ENCODE measurements around the gene HLA-DPB1. TPM values are rescaled to one million over a fixed set of nuclear protein-coding genes. Genes with fewer than 3 reads are reported as not detected.
"Not testable (repeated sequence)": the region's sequence is repeated elsewhere in the genome, so short reads cannot be mapped to it uniquely, and the experiment has no call there.

The HLA-DPB1 gene
- total RNA-seq, 1 experiment from 2014 or later: 9.2 TPM

- Histone ChIP-seq H3K36me3 (no peaks in the 10 kb centered on the region), H3K9me3 (no peaks in the 10 kb centered on the region), H3K4me3 (peak overlapping the region; percentile 19), H3K27me3 (0 out of 2 replicates have a peak, but pooled peaks cover 6% of the 10 kb centered on the region)
- DNase-seq: no peak
Observed at GRCh38 chr6:33081098-33081824, 5.5 kb downstream of the HLA-DPB1 start.

GRCh38 chr6:33082702-33083101, 6.9 kb downstream of the HLA-DPB1 start:
- peak; percentile 54 for DNase-seq
- Histone ChIP-seq H3K4me3 (no peak overlapping the region), H3K36me3 (no peaks in the 10 kb centered on the region), H3K27me3 (0 out of 2 replicates have a peak, but pooled peaks cover 6% of the 10 kb centered on the region), H3K9me3 (no peaks in the 10 kb centered on the region)

GRCh38 chr6:33085627-33086026, 9.8 kb downstream of the HLA-DPB1 start:
- H3K9me3 ChIP-seq: no peaks in the 10 kb centered on the region
- H3K27me3 ChIP-seq: 0 out of 2 replicates have a peak, but pooled peaks cover 1% of the 10 kb centered on the region
- H3K4me3 ChIP-seq: no peak overlapping the region
- no peaks in the 10 kb centered on the region for H3K36me3 ChIP-seq
- no peak for DNase-seq

- Histone ChIP-seq H3K36me3 (no peaks in the 10 kb centered on the region), H3K4me3 (no peak overlapping the region), H3K27me3 (0 out of 2 replicates have a peak, but pooled peaks cover 5% of the 10 kb centered on the region), H3K9me3 (no peaks in the 10 kb centered on the region)
- DNase-seq: no peak
Observed at GRCh38 chr6:33088258-33088930, 12.6 kb downstream of the HLA-DPB1 start.

GRCh38 chr6:33088931-33089620, 13.3 kb downstream of the HLA-DPB1 start:
- H3K36me3 ChIP-seq: no peaks in the 10 kb centered on the region
- DNase-seq: no peak
- H3K9me3 ChIP-seq: no peaks in the 10 kb centered on the region
- no peak overlapping the region for H3K4me3 ChIP-seq
- 0 out of 2 replicates have a peak, but pooled peaks cover 5% of the 10 kb centered on the region for H3K27me3 ChIP-seq

- Histone ChIP-seq H3K36me3 (no peaks in the 10 kb centered on the region), H3K4me3 (no peak overlapping the region), H3K27me3 (0 out of 2 replicates have a peak, but pooled peaks cover 5% of the 10 kb centered on the region), H3K9me3 (no peaks in the 10 kb centered on the region)
- DNase-seq: peak; percentile 42
Observed at GRCh38 chr6:33091957-33092356, 16.2 kb downstream of the HLA-DPB1 start.

GRCh38 chr6:33092385-33092784, 16.6 kb downstream of the HLA-DPB1 start:
- no peak for DNase-seq
- no peak overlapping the region for H3K4me3 ChIP-seq
- no peaks in the 10 kb centered on the region for H3K36me3 ChIP-seq
- 0 out of 2 replicates have a peak, but pooled peaks cover 5% of the 10 kb centered on the region for H3K27me3 ChIP-seq
- H3K9me3 ChIP-seq: peaks cover 3% of the 10 kb centered on the region

- no peak for DNase-seq
- Histone ChIP-seq H3K9me3 (peaks cover 18% of the 10 kb centered on the region), H3K4me3 (no peak overlapping the region), H3K27me3 (peaks cover 14% of the 10 kb centered on the region), H3K36me3 (no peaks in the 10 kb centered on the region)
Observed at GRCh38 chr6:33093855-33094254, 18.1 kb downstream of the HLA-DPB1 start.

GRCh38 chr6:33095681-33096080, 19.9 kb downstream of the HLA-DPB1 start:
- no peak for DNase-seq

GRCh38 chr6:33101121-33101737, 25.4 kb downstream of the HLA-DPB1 start:
- DNase-seq, H3K4me3 ChIP-seq, H3K36me3 ChIP-seq: not testable (repeated sequence)
- Histone ChIP-seq H3K9me3 (peaks cover 50% of the 10 kb centered on the region), H3K27me3 (peaks cover 15% of the 10 kb centered on the region)

More at GRCh38 chr6:33095681-33096080, 19.9 kb downstream of the HLA-DPB1 start:
- peaks cover 16% of the 10 kb centered on the region for H3K27me3 ChIP-seq
- H3K36me3 ChIP-seq: no peaks in the 10 kb centered on the region
- no peak overlapping the region for H3K4me3 ChIP-seq
- H3K9me3 ChIP-seq: peaks cover 31% of the 10 kb centered on the region

GRCh38 chr6:33103776-33104175, 28.0 kb downstream of the HLA-DPB1 start:
- no peak for DNase-seq
- Histone ChIP-seq H3K9me3 (peaks cover 33% of the 10 kb centered on the region), H3K4me3 (no peak overlapping the region), H3K36me3 (no peaks in the 10 kb centered on the region), H3K27me3 (peaks cover 21% of the 10 kb centered on the region)

- Histone ChIP-seq H3K9me3 (peaks cover 27% of the 10 kb centered on the region), H3K36me3 (no peaks in the 10 kb centered on the region), H3K4me3 (no peak overlapping the region), H3K27me3 (peaks cover 28% of the 10 kb centered on the region)
- no peak for DNase-seq
Observed at GRCh38 chr6:33104887-33105286, 29.1 kb downstream of the HLA-DPB1 start.

- peaks cover 33% of the 10 kb centered on the region for H3K27me3 ChIP-seq
- H3K36me3 ChIP-seq: no peaks in the 10 kb centered on the region
- H3K4me3 ChIP-seq: no peak overlapping the region
- no peak for DNase-seq
- H3K9me3 ChIP-seq: peaks cover 22% of the 10 kb centered on the region
Observed at GRCh38 chr6:33105386-33105785, 29.6 kb downstream of the HLA-DPB1 start.

GRCh38 chr6:33105916-33106871, 30.4 kb downstream of the HLA-DPB1 start:
- Histone ChIP-seq H3K27me3 (peaks cover 41% of the 10 kb centered on the region), H3K9me3 (peaks cover 14% of the 10 kb centered on the region), H3K4me3 (no peak overlapping the region), H3K36me3 (no peaks in the 10 kb centered on the region)
- DNase-seq: no peak

GRCh38 chr6:33107641-33108040, 31.9 kb downstream of the HLA-DPB1 start:
- Histone ChIP-seq H3K36me3 (no peaks in the 10 kb centered on the region), H3K4me3 (no peak overlapping the region), H3K27me3 (peaks cover 52% of the 10 kb centered on the region), H3K9me3 (0 out of 2 replicates have a peak, but pooled peaks cover 1% of the 10 kb centered on the region)
- DNase-seq: no peak

- H3K4me3 ChIP-seq: no peak overlapping the region
- DNase-seq: no peak
- no peaks in the 10 kb centered on the region for H3K36me3 ChIP-seq
- no peaks in the 10 kb centered on the region for H3K9me3 ChIP-seq
- peaks cover 58% of the 10 kb centered on the region for H3K27me3 ChIP-seq
Observed at GRCh38 chr6:33108307-33108706, 32.5 kb downstream of the HLA-DPB1 start.

All from MG63 (cell line).